Trophoblast cell (in vitro differentiated cells and primary cell): Measurements from ENCODE around the gene NFATC2.

Source experiments
- DNase-seq, 2 donors: peaks; one replicate each; pipeline ENCODE4 v3.0.0-alpha.2; 2016
- H2AFZ ChIP-seq: 2 replicates; pipeline ENCODE4 v1.6.1; 2013; ENCODE audit warnings: low read length, moderate library complexity, mild to moderate bottlenecking; ENCODE audit not compliant: insufficient read depth, poor library complexity
- H2AK5ac ChIP-seq: 2 replicates; pipeline ENCODE4 v1.6.1; 2013; ENCODE audit warnings: mild to moderate bottlenecking, low read length
- H2BK120ac ChIP-seq: 2 replicates; pipeline ENCODE4 v1.6.1; 2013; ENCODE audit warnings: low read length, mild to moderate bottlenecking, moderate library complexity; ENCODE audit not compliant: insufficient read depth, poor library complexity
- H2BK12ac ChIP-seq: 2 replicates; pipeline ENCODE4 v1.6.1; 2013; ENCODE audit warnings: mild to moderate bottlenecking, low read length, moderate library complexity
- H2BK5ac ChIP-seq: 2 replicates; pipeline ENCODE4 v1.6.1; 2013; ENCODE audit warnings: low read length, low read depth, moderate library complexity, mild to moderate bottlenecking; ENCODE audit not compliant: poor library complexity
- H3K14ac ChIP-seq: 2 replicates; pipeline ENCODE4 v1.6.1; 2013; ENCODE audit warnings: mild to moderate bottlenecking, low read length
- H3K18ac ChIP-seq: 2 replicates; pipeline ENCODE4 v1.6.1; 2013; ENCODE audit warnings: mild to moderate bottlenecking, low read length
- H3K23ac ChIP-seq: 2 replicates; pipeline ENCODE4 v1.6.1; 2013; ENCODE audit warnings: low read length
- H3K27ac ChIP-seq: 2 replicates; pipeline ENCODE4 v1.5.1; 2013; ENCODE audit warnings: low read depth, mild to moderate bottlenecking, inconsistent platforms, low read length, moderate library complexity
- H3K27me3 ChIP-seq: 2 replicates; pipeline ENCODE4 v1.6.1; 2013; ENCODE audit warnings: inconsistent platforms, mild to moderate bottlenecking, low read length, moderate library complexity; ENCODE audit not compliant: insufficient read depth
- H3K36me3 ChIP-seq, 2 experiments: 1 replicate in 1 of 2; 2 replicates in 1 of 2; pipeline ENCODE4 v1.6.1; 2013; ENCODE audit warnings: low read length in 2 of 2, mild to moderate bottlenecking in 2 of 2, moderate library complexity in 1 of 2; ENCODE audit not compliant: insufficient read depth in 2 of 2, control insufficient read depth in 1 of 2
- H3K4ac ChIP-seq: 2 replicates; pipeline ENCODE4 v1.6.1; 2013; ENCODE audit warnings: low read depth, mild to moderate bottlenecking, low read length, moderate library complexity
- H3K4me1 ChIP-seq, 2 experiments: 1 replicate in 1 of 2; 2 replicates in 1 of 2; pipeline ENCODE4 v1.6.1; 2013; ENCODE audit warnings: low read length in 2 of 2, mild to moderate bottlenecking in 2 of 2, moderate library complexity in 1 of 2; ENCODE audit not compliant: insufficient read depth in 2 of 2, control insufficient read depth in 1 of 2
- H3K4me2 ChIP-seq: 2 replicates; pipeline ENCODE4 v1.6.1; 2013; ENCODE audit warnings: inconsistent platforms, mild to moderate bottlenecking, low read length, moderate library complexity
- H3K4me3 ChIP-seq: 2 replicates; pipeline ENCODE4 v1.5.1; 2013; ENCODE audit warnings: mild to moderate bottlenecking, low read depth, low read length, inconsistent platforms
- H3K79me1 ChIP-seq: one replicate; pipeline ENCODE4 v1.6.1; 2013; ENCODE audit warnings: low read length
- H3K79me2 ChIP-seq: 2 replicates; pipeline ENCODE4 v1.6.1; 2013; ENCODE audit warnings: low read length, mild to moderate bottlenecking; ENCODE audit not compliant: control insufficient read depth, insufficient read depth, poor library complexity
- H3K9ac ChIP-seq: 2 replicates; pipeline ENCODE4 v1.6.1; 2013; ENCODE audit warnings: mild to moderate bottlenecking, low read length
- H3K9me3 ChIP-seq: 2 replicates; pipeline ENCODE4 v1.6.1; 2013; ENCODE audit warnings: low read depth, mild to moderate bottlenecking, control low read depth, inconsistent platforms, low read length; ENCODE audit not compliant: insufficient read depth
- H4K12ac ChIP-seq: 2 replicates; pipeline ENCODE4 v1.6.1; 2013; ENCODE audit warnings: low read depth, mild to moderate bottlenecking, low read length, moderate library complexity
- H4K8ac ChIP-seq: 2 replicates; pipeline ENCODE4 v1.6.1; 2013; ENCODE audit warnings: low read depth, mild to moderate bottlenecking, low read length, moderate library complexity
- H4K91ac ChIP-seq: one replicate; pipeline ENCODE4 v1.6.1; 2013; ENCODE audit warnings: low read depth, mild to moderate bottlenecking, low read length, moderate library complexity
- WGBS: extraction: QIAGEN DNeasy Blood & Tissue Kit; methylation state at CpG from one replicate; pipeline ENCODE4 v1.1.7; 2013; ENCODE audit warnings: missing lambda C conversion rate; ENCODE audit not compliant: insufficient read length, insufficient coverage; ENCODE audit errors: extremely low coverage; 5-methylcytosine and 5-hydroxymethylcytosine counted together

NFATC2 gene

GRCh38 chr20:51372966-51373365 is 169.6 kb downstream of the NFATC2 start:
- Histone ChIP-seq H2AK5ac (no peak overlapping the region), H2BK5ac (no peak overlapping the region), H4K12ac (no peak overlapping the region), H3K9me3 (no peaks in the 10 kb centered on the region), H3K27ac (no peak overlapping the region), H4K8ac (no peak overlapping the region), H3K4me3 (no peak overlapping the region), H3K79me1 (peaks cover 3% of the 10 kb centered on the region), H3K23ac (no peak overlapping the region), H3K27me3 (no peaks in the 10 kb centered on the region), H3K18ac (no peak overlapping the region), H3K9ac (no peak overlapping the region), H2BK120ac (peak overlapping the region; percentile 7), H3K79me2 (no peaks in the 10 kb centered on the region), H3K4me2 (no peak overlapping the region), H3K4ac (no peak overlapping the region), H4K91ac (peak overlapping the region; percentile 2), H2AFZ (no peak overlapping the region), H2BK12ac (peak overlapping the region; percentile 28), H3K4me1 (peaks cover 3 to 6% of the 10 kb centered on the region in 2 experiments), H3K36me3 (no peaks in the 10 kb centered on the region), H3K14ac (no peak overlapping the region)
- WGBS, result no CpG with 5 or more reads among the region's 7 CpGs
- no peak for DNase-seq

GRCh38 chr20:51372176-51372803 is 170.2 kb downstream of the NFATC2 start:
- no peak overlapping the region for H4K8ac ChIP-seq
- H3K4me1 ChIP-seq, result peaks cover 5 to 6% of the 10 kb centered on the region in 2 experiments
- no peaks in the 10 kb centered on the region for H3K9me3 ChIP-seq
- no peak overlapping the region for H3K4me3 ChIP-seq
- H3K27me3 ChIP-seq, result no peaks in the 10 kb centered on the region
- no peak overlapping the region for H3K4me2 ChIP-seq
- no peak overlapping the region for H3K18ac ChIP-seq
- no peak overlapping the region for H4K12ac ChIP-seq
- no peak overlapping the region for H3K14ac ChIP-seq
- H2BK5ac ChIP-seq, result no peak overlapping the region
- H2BK12ac ChIP-seq, result peak overlapping the region; percentile 16
- peak overlapping the region; percentile 34 for H4K91ac ChIP-seq
- H3K79me1 ChIP-seq, result peaks cover 3% of the 10 kb centered on the region
- WGBS, result no CpG with 5 or more reads among the region's 13 CpGs
- H3K9ac ChIP-seq, result no peak overlapping the region
- H2BK120ac ChIP-seq, result peak overlapping the region; percentile 7
- H2AFZ ChIP-seq, result no peak overlapping the region
- no peak overlapping the region for H3K27ac ChIP-seq
- no peak overlapping the region for H3K23ac ChIP-seq
- DNase-seq, result peak; percentile 42 to 63
- no peak overlapping the region for H3K4ac ChIP-seq
- no peak overlapping the region for H2AK5ac ChIP-seq
- no peaks in the 10 kb centered on the region for H3K79me2 ChIP-seq
- H3K36me3 ChIP-seq, result no peaks in the 10 kb centered on the region

DNA sequence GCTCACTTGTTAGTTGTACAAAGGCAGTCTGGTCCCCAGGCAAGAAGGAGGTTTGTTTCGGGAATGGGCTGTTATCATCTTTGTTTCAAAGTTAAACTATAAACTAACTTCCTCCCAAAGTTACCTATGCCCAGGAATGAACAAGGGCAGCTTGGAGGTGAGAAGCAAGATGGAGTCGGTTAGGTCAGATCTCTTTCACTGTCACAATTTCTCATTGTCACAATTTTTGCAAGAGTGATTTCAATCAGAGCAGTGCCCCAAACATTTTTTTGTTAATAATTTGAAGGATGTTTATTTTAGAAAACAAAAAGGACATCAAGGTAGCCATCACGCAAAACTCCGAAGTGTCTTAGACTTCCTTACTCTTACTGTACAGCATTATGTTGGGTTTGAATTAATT is 170.8 kb downstream of the NFATC2 start:
- Histone ChIP-seq H4K91ac (no peak overlapping the region), H3K4me1 (peaks cover 9 to 10% of the 10 kb centered on the region in 2 experiments), H2BK120ac (no peak overlapping the region), H3K9me3 (no peaks in the 10 kb centered on the region), H4K8ac (no peak overlapping the region), H2BK12ac (no peak overlapping the region), H3K4me2 (no peak overlapping the region), H2BK5ac (no peak overlapping the region), H3K27ac (no peak overlapping the region), H3K14ac (no peak overlapping the region), H2AK5ac (no peak overlapping the region), H2AFZ (no peak overlapping the region), H3K18ac (no peak overlapping the region), H3K4ac (no peak overlapping the region), H3K27me3 (no peaks in the 10 kb centered on the region), H3K23ac (no peak overlapping the region), H3K79me2 (no peaks in the 10 kb centered on the region), H4K12ac (no peak overlapping the region), H3K4me3 (no peak overlapping the region), H3K9ac (no peak overlapping the region), H3K36me3 (no peaks in the 10 kb centered on the region), H3K79me1 (peaks cover 8% of the 10 kb centered on the region)
- WGBS, result no CpG with 5 or more reads among the region's 4 CpGs
- DNase-seq, result no peak

DNA sequence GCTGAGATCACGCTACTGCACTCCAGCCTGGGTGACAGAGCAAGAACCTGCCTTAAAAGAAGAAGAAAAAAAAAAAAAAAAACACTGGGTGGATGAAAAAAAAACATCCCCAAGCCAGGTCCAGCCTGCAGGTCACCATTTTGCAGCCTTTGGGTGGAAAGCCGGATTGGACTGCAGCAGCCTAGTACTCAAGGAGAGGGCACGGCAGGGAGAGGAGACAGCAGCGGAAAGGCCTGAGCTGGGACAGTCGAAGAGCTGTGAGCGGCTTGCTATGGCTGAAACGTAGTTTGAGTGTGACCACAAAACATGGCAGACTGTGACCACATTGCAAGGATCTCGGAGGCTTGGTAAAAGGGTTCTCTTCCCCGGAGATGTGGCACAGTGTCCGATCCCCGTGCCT is 173.0 kb downstream of the NFATC2 start:
- Histone ChIP-seq H3K23ac (no peak overlapping the region), H2BK120ac (no peak overlapping the region), H3K79me1 (peaks cover 12% of the 10 kb centered on the region), H3K4me3 (no peak overlapping the region), H3K27ac (no peak overlapping the region), H4K91ac (no peak overlapping the region), H3K9me3 (no peaks in the 10 kb centered on the region), H4K12ac (no peak overlapping the region), H3K18ac (no peak overlapping the region), H2AFZ (no peak overlapping the region), H4K8ac (no peak overlapping the region), H2BK12ac (no peak overlapping the region), H3K4ac (no peak overlapping the region), H2AK5ac (no peak overlapping the region), H3K4me1 (peaks cover 17 to 20% of the 10 kb centered on the region in 2 experiments), H3K14ac (no peak overlapping the region), H3K9ac (no peak overlapping the region), H3K79me2 (no peaks in the 10 kb centered on the region), H3K27me3 (no peaks in the 10 kb centered on the region), H3K4me2 (no peak overlapping the region), H3K36me3 (no peaks in the 10 kb centered on the region), H2BK5ac (no peak overlapping the region)
- DNase-seq, result no peak
- WGBS, result no CpG with 5 or more reads among the region's 11 CpGs
